SK-N-SH treated with all-trans-retinoic acid at 6 μM for 48 hours (cell line): Measurements from ENCODE around the gene TRMT1.

ENCODE experiments used
- ARNTL ChIP-seq: fragments of 450-650 bp; formaldehyde crosslinking; IDR thresholded peaks from 2 replicates; pipeline ENCODE4 v1.5.0; 2020; ENCODE audit warnings: low read depth, mild to moderate bottlenecking, moderate library complexity, borderline replicate concordance
- PATZ1 ChIP-seq: fragments of 250-450 bp; sonication (Bioruptor Pico); IDR thresholded peaks from 2 replicates; pipeline ENCODE4 v1.8.0; 2020; ENCODE audit warnings: mild to moderate bottlenecking, moderate library complexity, borderline replicate concordance
- PPARA ChIP-seq: fragments of 250-450 bp; sonication (Bioruptor Pico); IDR thresholded peaks from 2 replicates; pipeline ENCODE4 v1.5.0; 2020; ENCODE audit warnings: mild to moderate bottlenecking, borderline replicate concordance
- SNAI2 ChIP-seq: fragments of 250-450 bp; sonication (Bioruptor Pico); IDR thresholded peaks from 2 replicates; pipeline ENCODE4 v1.5.0; 2020; ENCODE audit warnings: mild to moderate bottlenecking, moderate library complexity
- TSHZ2 ChIP-seq: fragments of 250-450 bp; sonication (Bioruptor Pico); IDR thresholded peaks from 2 replicates; pipeline ENCODE4 v1.5.0; 2020; ENCODE audit warnings: mild to moderate bottlenecking, moderate library complexity
- ZC3H10 ChIP-seq: fragments of 250-450 bp; sonication (Bioruptor Pico); IDR thresholded peaks from 2 replicates; pipeline ENCODE4 v1.5.1; 2021; ENCODE audit warnings: mild to moderate bottlenecking, moderate library complexity
- ZFP3 ChIP-seq: fragments of 250-450 bp; sonication (Bioruptor Pico); IDR thresholded peaks from 2 replicates; pipeline ENCODE4 v1.5.0; 2020; ENCODE audit warnings: mild to moderate bottlenecking, moderate library complexity
- ZNF8 ChIP-seq: fragments of 450-650 bp; formaldehyde crosslinking; IDR thresholded peaks from 2 replicates; pipeline ENCODE4 v1.5.0; 2020; ENCODE audit warnings: mild to moderate bottlenecking, moderate library complexity

GRCh38 chr19:13122275-13122878, 5.8 kb upstream of the TRMT1 start:
- no peak for TF ChIP-seq PATZ1 (CRISPR knock-in tag)
- no peak for TF ChIP-seq PPARA (CRISPR knock-in tag)
- no peak for TF ChIP-seq ARNTL (CRISPR knock-in tag)
- no peak for TF ChIP-seq SNAI2 (CRISPR knock-in tag)
- no peak for TF ChIP-seq ZNF8 (CRISPR knock-in tag)
- TF ChIP-seq ZFP3 (CRISPR knock-in tag) = no peak
- TF ChIP-seq TSHZ2 (CRISPR knock-in tag) = no peak
- no peak for TF ChIP-seq ZC3H10 (CRISPR knock-in tag)
